Endodermal cell (in vitro differentiated cells): ENCODE results near the gene SPATA2. TPM values are rescaled to one million over a fixed set of nuclear protein-coding genes. Genes with fewer than 3 reads are reported as not detected.

ENCODE experiments used
- DNase-seq: peaks from one replicate; pipeline ENCODE4 v3.0.0-alpha.2; 2017
- H3K27ac ChIP-seq: 2 replicates; pipeline ENCODE4 v1.5.1; 2013; ENCODE audit warnings: mild to moderate bottlenecking, low read depth, low read length, moderate library complexity
- H3K27me3 ChIP-seq: 2 replicates; pipeline ENCODE4 v1.6.1; 2013; ENCODE audit warnings: mild to moderate bottlenecking, low read length, moderate library complexity; ENCODE audit not compliant: insufficient read depth, control insufficient read depth, poor library complexity, severe bottlenecking
- H3K36me3 ChIP-seq: 2 replicates; pipeline ENCODE4 v1.7.0; 2013; ENCODE audit warnings: mild to moderate bottlenecking, low read length, moderate library complexity; ENCODE audit not compliant: control insufficient read depth, insufficient read depth
- H3K4me1 ChIP-seq: one replicate; pipeline ENCODE4 v1.7.0; 2013; ENCODE audit warnings: low read length; ENCODE audit not compliant: control insufficient read depth, insufficient read depth
- H3K4me3 ChIP-seq: 2 replicates; pipeline ENCODE4 v1.5.1; 2013; ENCODE audit warnings: mild to moderate bottlenecking, low read length, moderate library complexity
- H3K9ac ChIP-seq: 2 replicates; pipeline ENCODE4 v1.6.1; 2013; ENCODE audit warnings: mild to moderate bottlenecking, low read length, moderate library complexity; ENCODE audit not compliant: poor library complexity, severe bottlenecking; ENCODE audit errors: extremely low read depth
- H3K9me3 ChIP-seq: 2 replicates; pipeline ENCODE4 v1.6.1; 2013; ENCODE audit warnings: mild to moderate bottlenecking, low read length, moderate library complexity; ENCODE audit not compliant: control insufficient read depth
- H3K27ac Mint-ChIP-seq: 2 replicates; pipeline ENCODE4 v1.8.0; 2020; ENCODE audit warnings: mixed read lengths
- H3K27me3 Mint-ChIP-seq: 2 replicates; pipeline ENCODE4 v1.8.0; 2021; ENCODE audit warnings: mild to moderate bottlenecking, mixed read lengths; ENCODE audit not compliant: insufficient read depth
- H3K36me3 Mint-ChIP-seq: 2 replicates; pipeline ENCODE4 v1.8.0; 2020; ENCODE audit warnings: low read depth, mixed read lengths
- H3K4me1 Mint-ChIP-seq: 2 replicates; pipeline ENCODE4 v1.8.0; 2020; ENCODE audit warnings: mixed read lengths
- H3K4me3 Mint-ChIP-seq: 2 replicates; pipeline ENCODE4 v1.8.0; 2020; ENCODE audit warnings: mild to moderate bottlenecking, moderate library complexity, mixed read lengths
- H3K9me3 Mint-ChIP-seq: 2 replicates; pipeline ENCODE4 v1.8.0; 2020; ENCODE audit warnings: mild to moderate bottlenecking, mixed read lengths
- CTCF ChIP-seq: fragments of 200-600 bp; sonication (generic); conservative IDR thresholded peaks from 2 replicates; pipeline ENCODE4 v1.5.0; 2021; ENCODE audit warnings: antibody characterized with exemption, mild to moderate bottlenecking
- WGBS, 2 experiments: methylation state at CpG; one replicate each; pipeline versions ENCODE4 v1.1.5 to v1.1.7; 2013; ENCODE audit warnings: missing lambda C conversion rate in 2 of 2, mixed read lengths in 1 of 2; ENCODE audit not compliant: insufficient coverage in 1 of 2, insufficient read length in 1 of 2; 5-methylcytosine and 5-hydroxymethylcytosine counted together
- total RNA-seq, 2 donors: library from RNA; stranded (reverse); fragmentation: NEBNext Ultra II Directional in 1 of 2; extraction: Animal tissue kit (Norgen Biotek cat#: 25700) in 1 of 2; gene quantifications; 2 replicates in 1 of 2; 3 replicates in 1 of 2; pipeline ENCODE4 v1.2.1, GENCODE V29; 2021

The SPATA2 gene
- total RNA-seq, 2 donors from 2014 or later: 8.6 to 10.4 TPM

- no peak overlapping the region for H3K4me3 Mint-ChIP-seq
- peaks cover 1% of the 10 kb centered on the region for H3K9me3 Mint-ChIP-seq
- H3K36me3 Mint-ChIP-seq: peaks cover 83% of the 10 kb centered on the region
- peak overlapping the region; percentile 45 for H3K27ac Mint-ChIP-seq
- Histone ChIP-seq H3K9ac (no peak overlapping the region), H3K9me3 (no peaks in the 10 kb centered on the region), H3K4me3 (no peak overlapping the region), H3K36me3 (peaks cover 90% of the 10 kb centered on the region), H3K27me3 (no peaks in the 10 kb centered on the region), H3K4me1 (no peaks in the 10 kb centered on the region), H3K27ac (no peak overlapping the region)
- H3K27me3 Mint-ChIP-seq: no peaks in the 10 kb centered on the region
- 91 to 100% methylated on average over 1 to 3 of the region's 3 CpGs for WGBS, 2 experiments
- no peak for DNase-seq
- H3K4me1 Mint-ChIP-seq: no peaks in the 10 kb centered on the region
- TF ChIP-seq CTCF: no peak
These were observed 32.8 kb upstream of the SPATA2 start for GRCh38 chr20:49948178-49948577.

- peaks cover 84% of the 10 kb centered on the region for H3K36me3 Mint-ChIP-seq
- no peaks in the 10 kb centered on the region for H3K27me3 Mint-ChIP-seq
- H3K27ac Mint-ChIP-seq: no peak overlapping the region
- no peak for TF ChIP-seq CTCF
- peaks cover 6% of the 10 kb centered on the region for H3K4me1 Mint-ChIP-seq
- Histone ChIP-seq H3K4me3 (no peak overlapping the region), H3K4me1 (peaks cover 2% of the 10 kb centered on the region), H3K27ac (no peak overlapping the region), H3K36me3 (peaks cover 90% of the 10 kb centered on the region), H3K27me3 (no peaks in the 10 kb centered on the region), H3K9ac (no peak overlapping the region), H3K9me3 (no peaks in the 10 kb centered on the region)
- H3K4me3 Mint-ChIP-seq: no peak overlapping the region
- 87 to 93% methylated on average over 2 to 10 of the region's 10 CpGs for WGBS, 2 experiments
- no peak for DNase-seq
- peaks cover 1% of the 10 kb centered on the region for H3K9me3 Mint-ChIP-seq
These were observed 30.6 kb upstream of the SPATA2 start for GRCh38 chr20:49945701-49946477.

- Mint-ChIP-seq H3K36me3 (peaks cover 79% of the 10 kb centered on the region), H3K4me3 (no peak overlapping the region), H3K27me3 (no peaks in the 10 kb centered on the region), H3K9me3 (peaks cover 1% of the 10 kb centered on the region), H3K27ac (no peak overlapping the region), H3K4me1 (peaks cover 7% of the 10 kb centered on the region)
- H3K27me3 ChIP-seq: no peaks in the 10 kb centered on the region
- H3K4me1 ChIP-seq: peaks cover 2% of the 10 kb centered on the region
- 83 to 95% methylated on average over 2 to 3 of the region's 3 CpGs for WGBS, 2 experiments
- no peak for TF ChIP-seq CTCF
- no peak overlapping the region for H3K9ac ChIP-seq
- no peak overlapping the region for H3K4me3 ChIP-seq
- DNase-seq: no peak
- peaks cover 86% of the 10 kb centered on the region for H3K36me3 ChIP-seq
- no peak overlapping the region for H3K27ac ChIP-seq
- no peaks in the 10 kb centered on the region for H3K9me3 ChIP-seq
These were observed 30.0 kb upstream of the SPATA2 start for GRCh38 chr20:49945306-49945700.
